HG02943 (cell line): ENCODE results near the gene TUBB2B.
"Not testable (repeated sequence)": the region's sequence is repeated elsewhere in the genome, so short reads cannot be mapped to it uniquely, and the experiment has no call there.

Experiments
- ATAC-seq: cut with Tn5 transposase; IDR thresholded peaks from one replicate; pipeline ENCODE4 v1.9.1; 2021; ENCODE audit warnings: mild to moderate bottlenecking, low read depth, moderate library complexity; ENCODE audit not compliant: unreplicated experiment

The TUBB2B gene

DNA sequence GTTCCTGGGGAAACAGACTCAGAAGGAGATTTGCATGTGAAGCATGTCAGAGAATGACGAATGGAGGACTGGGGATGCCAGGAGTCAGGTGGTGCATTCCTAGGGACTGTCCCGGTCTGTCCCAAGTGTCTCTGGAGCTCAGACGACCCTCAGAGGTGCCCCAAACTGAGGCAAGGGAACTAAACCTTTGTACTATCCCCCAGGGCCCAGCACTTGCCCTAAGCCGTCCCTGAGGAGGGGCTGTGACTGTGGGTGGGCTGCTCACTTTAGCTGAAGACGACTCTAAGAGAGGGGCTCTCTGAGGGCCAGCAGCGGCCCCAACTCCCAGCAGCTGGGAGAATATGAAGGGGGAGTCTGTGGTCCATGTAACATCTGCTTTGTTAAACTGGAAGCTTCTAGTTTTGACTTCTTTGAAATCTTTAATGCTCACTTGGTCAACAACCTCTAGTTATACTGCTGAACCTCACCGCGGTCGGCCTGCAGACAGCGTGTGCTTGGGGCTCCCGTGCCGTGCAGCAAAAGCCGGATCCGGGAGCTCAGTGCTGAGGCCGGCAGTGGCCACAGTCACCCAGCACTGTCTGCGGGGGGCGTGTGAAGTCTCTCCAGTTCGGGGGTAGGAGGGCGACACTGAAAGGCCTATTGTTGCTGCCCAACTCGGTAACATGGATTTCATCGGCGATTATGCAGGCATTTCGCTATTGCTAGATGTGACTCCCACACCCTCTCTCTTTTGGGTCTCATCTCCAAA lies 34.2 kb downstream of the TUBB2B start:
- ATAC-seq = no peak

DNA sequence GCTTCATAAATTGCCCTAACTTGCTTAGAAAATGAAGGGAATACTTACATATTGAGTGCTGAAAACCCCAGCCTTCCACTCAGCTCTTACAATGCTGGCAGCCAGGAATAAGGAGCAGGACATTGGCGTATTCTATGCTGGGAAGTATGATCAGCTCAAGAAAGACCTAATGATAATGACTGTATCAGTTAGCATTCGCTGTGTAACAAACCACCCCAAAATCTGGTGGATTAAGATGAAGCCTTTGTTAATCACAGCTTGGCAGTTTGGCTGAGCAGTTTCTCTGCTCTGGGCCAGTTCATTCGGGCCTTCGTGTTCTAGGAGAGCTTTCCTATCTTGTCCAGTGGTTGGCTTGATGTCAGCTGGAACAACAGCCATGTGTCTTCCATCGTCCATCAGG lies 36.7 kb downstream of the TUBB2B start:
- ATAC-seq = no peak

DNA sequence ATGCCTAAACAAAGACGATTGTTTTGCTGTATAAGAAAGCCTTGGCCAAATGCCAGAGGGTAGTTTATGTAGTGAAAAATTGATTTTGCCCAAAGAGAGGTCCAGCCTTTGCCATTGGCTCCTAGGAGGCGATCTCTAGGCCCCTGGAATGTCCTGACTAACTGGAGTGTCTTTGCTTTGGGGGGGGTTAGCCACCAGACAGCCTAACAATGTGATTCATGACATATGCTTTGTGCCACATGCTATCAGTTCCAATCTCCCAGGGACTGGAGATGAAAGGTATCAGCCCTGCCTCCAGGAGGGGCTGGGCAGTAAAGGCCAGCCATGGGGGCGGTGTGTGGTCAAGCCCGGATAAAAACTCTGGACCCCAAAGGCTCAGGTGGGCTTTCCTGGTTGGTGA lies 37.4 kb downstream of the TUBB2B start:
- no peak for ATAC-seq

DNA sequence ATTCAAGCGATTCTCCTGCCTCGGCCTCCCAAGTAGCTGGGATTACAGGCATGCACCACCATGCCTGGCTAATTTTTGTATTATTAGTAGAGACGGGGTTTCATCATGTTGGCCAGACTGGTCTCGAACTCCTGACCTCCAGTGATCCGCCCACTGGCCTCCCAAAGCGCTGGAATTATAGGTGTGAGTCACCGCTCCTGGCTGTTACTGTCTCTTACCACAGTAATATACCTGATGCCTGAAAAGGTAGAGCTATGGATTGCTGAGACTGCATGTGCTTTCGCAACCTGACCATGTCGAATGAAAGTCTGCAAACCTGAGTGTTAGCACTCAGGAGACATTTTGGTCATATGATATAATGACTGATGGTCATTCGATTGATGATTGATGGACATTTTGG lies 38.3 kb downstream of the TUBB2B start:
- not testable (repeated sequence) for ATAC-seq

DNA sequence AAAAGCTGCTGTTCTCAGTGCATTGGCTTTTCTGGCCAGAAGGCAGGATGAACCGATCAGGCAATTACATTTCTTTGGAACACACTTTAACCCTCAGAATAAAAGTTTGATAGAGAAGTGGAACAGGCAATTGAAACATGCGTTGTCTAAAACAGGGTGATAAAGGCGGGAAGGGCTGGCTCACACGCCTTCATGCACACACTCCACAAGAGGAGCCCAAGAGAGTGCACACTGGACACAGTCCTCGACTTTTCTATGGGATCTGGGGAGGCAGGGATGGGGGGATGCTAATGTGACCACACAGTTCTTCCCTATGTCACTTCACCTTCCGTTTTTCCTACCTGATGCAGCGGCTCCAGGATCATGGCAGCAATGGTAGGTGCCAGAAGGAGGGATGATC lies 39.2 kb downstream of the TUBB2B start:
- ATAC-seq = no peak

DNA sequence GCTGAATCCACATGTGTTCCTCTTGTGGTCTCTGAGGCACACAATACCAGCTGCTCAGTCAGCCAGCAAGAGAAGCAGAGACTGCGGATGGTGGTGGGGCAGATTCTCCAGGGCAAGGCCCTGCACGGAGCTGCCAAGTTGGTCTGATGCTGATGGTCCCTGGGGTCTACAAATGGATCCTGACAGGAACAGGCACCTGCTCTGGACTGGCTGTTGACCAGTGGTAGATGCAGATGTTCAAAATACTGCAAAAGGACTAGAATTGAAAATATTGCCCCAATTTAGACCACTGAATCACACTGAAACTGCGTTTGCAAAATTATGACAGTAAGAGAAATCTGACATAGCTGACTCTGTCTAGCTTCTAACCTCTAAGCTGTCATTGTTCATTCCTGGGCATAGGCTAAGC lies 40.5 kb downstream of the TUBB2B start:
- no peak for ATAC-seq

DNA sequence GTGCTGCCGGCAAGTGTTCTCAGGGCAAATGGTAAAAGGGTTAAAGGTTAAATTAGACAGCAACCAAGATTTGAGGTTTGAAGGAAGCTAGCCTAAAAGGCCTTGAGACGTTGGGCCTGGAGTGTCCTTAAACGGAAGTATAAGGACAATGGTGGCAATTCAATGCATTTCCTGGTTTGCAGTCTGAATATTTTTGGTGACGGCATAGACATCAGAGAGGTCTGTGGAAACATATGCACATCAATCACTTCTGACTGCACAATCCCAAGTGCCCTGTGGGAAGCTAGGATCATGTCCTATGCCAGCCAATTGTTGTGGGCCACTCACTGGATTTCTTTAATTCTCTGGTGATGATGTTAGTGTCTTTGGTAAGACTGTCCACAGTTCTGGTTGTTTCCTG lies 44.4 kb downstream of the TUBB2B start:
- no peak for ATAC-seq

DNA sequence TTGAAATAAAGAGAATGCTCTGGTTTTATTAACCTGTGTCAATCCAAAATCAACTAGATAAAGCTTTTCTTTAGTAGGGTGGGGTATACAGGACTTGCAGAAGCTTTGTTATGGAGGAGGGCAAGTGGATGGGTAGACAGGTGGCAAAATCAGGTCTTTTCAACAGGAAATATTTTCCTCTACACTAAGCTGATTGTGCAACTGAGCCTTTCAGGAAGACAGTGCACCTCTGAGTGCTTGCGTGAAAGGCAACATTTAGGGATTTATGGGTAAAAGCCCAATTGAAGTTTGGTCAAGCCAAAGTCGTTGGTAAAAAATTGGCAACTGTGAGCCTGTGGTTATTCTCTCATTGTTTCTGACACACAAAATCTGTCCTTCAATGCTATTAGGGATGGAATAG lies 46.3 kb downstream of the TUBB2B start:
- ATAC-seq = no peak

DNA sequence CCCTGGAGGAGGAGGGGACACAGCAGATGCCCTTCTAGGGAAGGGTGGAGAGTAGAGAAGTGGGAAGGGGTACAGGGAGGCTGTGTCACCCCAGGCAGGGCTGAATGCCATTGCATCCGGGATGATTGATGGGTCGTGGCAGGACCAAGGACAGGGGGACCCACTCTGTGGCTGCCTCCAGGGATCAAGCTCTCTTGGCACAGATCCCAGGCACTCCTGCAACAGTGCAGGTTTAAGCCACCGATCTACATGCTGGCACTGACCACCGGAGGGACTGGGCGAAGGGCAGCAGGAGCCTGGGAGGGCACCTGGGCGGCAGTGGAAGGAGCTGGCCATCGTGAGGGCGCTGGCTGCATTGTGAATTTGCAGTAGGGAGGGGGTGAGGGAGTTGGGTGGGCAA lies 47.5 kb downstream of the TUBB2B start:
- ATAC-seq = not testable (repeated sequence)

DNA sequence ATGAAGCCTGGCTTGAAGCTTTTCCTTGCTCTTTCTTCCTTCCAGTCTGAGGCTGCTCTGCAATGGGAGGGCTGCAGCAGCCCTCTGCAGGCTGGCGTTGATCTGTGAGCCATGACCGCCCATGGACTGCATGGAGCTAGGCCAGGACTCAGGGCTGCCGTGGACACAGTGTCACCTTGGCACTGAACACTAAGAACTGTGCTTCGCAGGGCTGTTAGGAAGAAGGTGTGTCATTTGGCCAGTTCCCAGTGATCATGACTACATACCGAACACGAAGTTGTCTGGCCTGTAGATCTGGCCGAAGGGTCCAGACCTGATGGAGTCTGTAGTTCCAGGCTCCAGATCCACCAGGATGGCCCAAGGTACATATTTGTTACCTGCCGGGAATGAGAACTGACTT lies 48.8 kb downstream of the TUBB2B start:
- not testable (repeated sequence) for ATAC-seq

DNA sequence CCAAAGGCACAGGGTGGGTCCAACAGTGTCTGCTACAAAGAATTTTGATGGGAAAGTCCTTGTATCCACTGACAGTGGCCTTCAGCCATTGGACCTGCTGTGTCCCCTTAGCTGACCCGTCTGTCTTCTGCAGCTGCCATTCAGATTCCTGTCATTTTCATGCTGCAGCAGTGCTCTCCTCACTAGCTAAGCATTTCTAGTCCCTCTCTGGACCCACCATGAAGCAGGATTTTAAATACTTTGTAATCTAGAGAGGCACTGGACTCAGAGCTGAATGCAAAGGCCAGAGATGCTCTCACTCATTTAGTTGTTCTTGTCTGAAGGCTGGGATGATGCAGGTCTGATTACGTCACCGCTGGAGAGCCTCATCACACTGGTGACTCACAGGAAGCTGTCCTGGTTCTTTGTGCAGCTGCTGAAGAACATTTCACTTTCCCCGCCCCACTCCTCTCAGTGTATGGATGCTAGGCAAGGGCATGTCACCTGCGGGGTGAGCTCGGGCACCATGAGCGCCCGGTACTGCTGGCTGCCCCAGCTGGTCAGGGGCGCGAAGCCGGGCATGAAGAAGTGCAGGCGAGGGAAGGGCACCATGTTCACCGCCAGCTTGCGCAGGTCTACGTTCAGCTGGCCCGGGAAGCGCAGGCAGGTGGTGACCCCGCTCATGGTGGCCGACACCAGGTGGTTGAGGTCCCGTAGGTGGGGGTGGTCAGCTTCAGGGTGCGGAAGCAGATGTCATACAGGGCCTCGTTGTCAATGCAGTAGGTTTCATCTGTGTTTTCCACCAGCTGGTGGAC lies 50.7 kb downstream of the TUBB2B start:
- ATAC-seq = no peak

DNA sequence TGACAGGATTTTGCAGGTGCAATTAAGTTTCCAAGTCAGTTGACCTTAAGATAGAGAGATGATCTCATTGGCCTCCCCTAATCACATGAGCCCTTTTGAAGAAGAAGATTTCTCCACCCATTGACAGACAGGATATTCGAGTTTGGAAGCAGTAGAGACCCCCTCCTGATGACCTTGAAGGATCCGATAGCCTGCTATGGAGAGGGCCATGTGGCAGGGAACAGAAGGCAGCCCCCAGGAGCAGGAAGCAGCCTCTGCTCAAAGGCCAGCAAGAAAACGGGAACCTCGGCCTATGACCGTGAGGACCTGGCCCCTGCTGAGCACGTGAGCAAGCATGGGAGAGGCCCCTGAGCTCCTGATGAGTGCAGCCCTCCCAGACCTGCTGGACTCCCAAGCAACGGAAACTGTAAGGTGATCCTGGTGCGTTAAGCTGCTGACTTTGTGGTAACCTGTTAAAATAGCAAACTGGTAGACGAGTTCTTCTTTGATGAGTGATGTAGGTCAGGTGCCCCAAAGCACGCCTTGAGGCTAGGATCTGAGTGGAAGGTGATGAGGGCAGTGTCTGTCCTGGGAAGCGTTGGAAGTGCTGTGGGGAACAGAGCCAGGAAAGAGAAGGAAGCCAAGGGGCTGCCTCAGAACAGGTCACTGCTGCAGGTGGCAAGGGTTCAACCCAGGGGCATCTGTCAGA lies 51.6 kb downstream of the TUBB2B start:
- no peak for ATAC-seq
